Measurements from ENCODE around the gene PGC. TPM values are rescaled to one million over a fixed set of nuclear protein-coding genes. Genes with fewer than 3 reads are reported as not detected.

The PGC gene
- polyA plus RNA-seq, 1 of the 3 experiments (the other 2 are of a cell fraction): not detected

GRCh38 chr6:41759106-41759904 lies 12.1 kb upstream of the PGC start:
- ChIA-PET CTCF (interaction anchor here (1.1 to 1.5 kb wide), 2 partner anchors 10 to 24 kb away, joined by 3 to 5 read pairs; partner anchors contain the start of gene TFEB), POLR2A (interaction anchor here (0.8 to 1.0 kb wide), 2 partner anchors 8 to 11 kb away, joined by 3 to 4 read pairs; no protein-coding TSS in a partner anchor)
- H4K20me1 ChIP-seq (ENCODE audit: insufficient read depth): no peaks in the 10 kb centered on the region
- no peak overlapping the region for H3K27ac ChIP-seq (ENCODE audit: low read depth in 2 of 2, low read length in 1 of 2)
- H3K9me3 ChIP-seq: no peaks in the 10 kb centered on the region
- no peaks in the 10 kb centered on the region for H3K27me3 ChIP-seq (ENCODE audit: insufficient read depth)
- no peaks in the 10 kb centered on the region for H3K36me3 ChIP-seq (replicated peaks in 1 of 2; ENCODE audit: control insufficient read depth in 1 of 2, insufficient read depth in 2 of 2, low read length in 1 of 2)
- WGBS (ENCODE audit: low lambda C conversion rate): 72% methylated on average over 13 of the region's 13 CpGs
- H3K4me1 ChIP-seq (ENCODE audit: control insufficient read depth in 1 of 2, insufficient read depth in 2 of 2, low read depth in 1 of 2, low read length in 1 of 2): peaks cover 0 to 16% of the 10 kb centered on the region in 2 experiments; a peak in 1 of 4 replicates
- TF ChIP-seq ELF1 (IDR thresholded peaks at IDR 0.05) (no peak), IRF3 (IDR thresholded peaks at IDR 0.05; ENCODE audit: low read depth, low read length) (no peak), YY1 (IDR thresholded peaks at IDR 0.05; ENCODE audit: low read depth) (no peak), RAD21 (IDR thresholded peaks at IDR 0.05; ENCODE audit: low read length) (no peak), MEF2A (IDR thresholded peaks at IDR 0.05; ENCODE audit: borderline replicate concordance, low read depth) (no peak), NFIC (IDR thresholded peaks at IDR 0.05; ENCODE audit: borderline replicate concordance) (no peak), JUND (IDR thresholded peaks at IDR 0.05) (no peak), RFX5 (IDR thresholded peaks at IDR 0.05; ENCODE audit: low read length) (no peak), EZH2phosphoT487 (IDR thresholded peaks at IDR 0.05; ENCODE audit: borderline replicate concordance, low read depth) (no peak), SMC3 (IDR thresholded peaks at IDR 0.05; ENCODE audit: low read depth, low read length) (no peak), NRF1 (IDR thresholded peaks at IDR 0.05; ENCODE audit: low read depth, low read length) (no peak), RXRA (IDR thresholded peaks at IDR 0.05; ENCODE audit: borderline replicate concordance, low read depth) (no peak), GABPA (IDR thresholded peaks at IDR 0.05; ENCODE audit: low read depth) (no peak), TAF1 (IDR thresholded peaks at IDR 0.05; ENCODE audit: borderline replicate concordance, low read depth, low read length) (no peak)
- TF ChIP-seq, protein P1, sequence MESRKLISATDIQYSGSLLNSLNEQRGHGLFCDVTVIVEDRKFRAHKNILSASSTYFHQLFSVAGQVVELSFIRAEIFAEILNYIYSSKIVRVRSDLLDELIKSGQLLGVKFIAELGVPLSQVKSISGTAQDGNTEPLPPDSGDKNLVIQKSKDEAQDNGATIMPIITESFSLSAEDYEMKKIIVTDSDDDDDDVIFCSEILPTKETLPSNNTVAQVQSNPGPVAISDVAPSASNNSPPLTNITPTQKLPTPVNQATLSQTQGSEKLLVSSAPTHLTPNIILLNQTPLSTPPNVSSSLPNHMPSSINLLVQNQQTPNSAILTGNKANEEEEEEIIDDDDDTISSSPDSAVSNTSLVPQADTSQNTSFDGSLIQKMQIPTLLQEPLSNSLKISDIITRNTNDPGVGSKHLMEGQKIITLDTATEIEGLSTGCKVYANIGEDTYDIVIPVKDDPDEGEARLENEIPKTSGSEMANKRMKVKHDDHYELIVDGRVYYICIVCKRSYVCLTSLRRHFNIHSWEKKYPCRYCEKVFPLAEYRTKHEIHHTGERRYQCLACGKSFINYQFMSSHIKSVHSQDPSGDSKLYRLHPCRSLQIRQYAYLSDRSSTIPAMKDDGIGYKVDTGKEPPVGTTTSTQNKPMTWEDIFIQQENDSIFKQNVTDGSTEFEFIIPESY (IDR thresholded peaks at IDR 0.05; ENCODE audit: borderline replicate concordance, low read depth): no peak
- TF ChIP-seq, protein P2, sequence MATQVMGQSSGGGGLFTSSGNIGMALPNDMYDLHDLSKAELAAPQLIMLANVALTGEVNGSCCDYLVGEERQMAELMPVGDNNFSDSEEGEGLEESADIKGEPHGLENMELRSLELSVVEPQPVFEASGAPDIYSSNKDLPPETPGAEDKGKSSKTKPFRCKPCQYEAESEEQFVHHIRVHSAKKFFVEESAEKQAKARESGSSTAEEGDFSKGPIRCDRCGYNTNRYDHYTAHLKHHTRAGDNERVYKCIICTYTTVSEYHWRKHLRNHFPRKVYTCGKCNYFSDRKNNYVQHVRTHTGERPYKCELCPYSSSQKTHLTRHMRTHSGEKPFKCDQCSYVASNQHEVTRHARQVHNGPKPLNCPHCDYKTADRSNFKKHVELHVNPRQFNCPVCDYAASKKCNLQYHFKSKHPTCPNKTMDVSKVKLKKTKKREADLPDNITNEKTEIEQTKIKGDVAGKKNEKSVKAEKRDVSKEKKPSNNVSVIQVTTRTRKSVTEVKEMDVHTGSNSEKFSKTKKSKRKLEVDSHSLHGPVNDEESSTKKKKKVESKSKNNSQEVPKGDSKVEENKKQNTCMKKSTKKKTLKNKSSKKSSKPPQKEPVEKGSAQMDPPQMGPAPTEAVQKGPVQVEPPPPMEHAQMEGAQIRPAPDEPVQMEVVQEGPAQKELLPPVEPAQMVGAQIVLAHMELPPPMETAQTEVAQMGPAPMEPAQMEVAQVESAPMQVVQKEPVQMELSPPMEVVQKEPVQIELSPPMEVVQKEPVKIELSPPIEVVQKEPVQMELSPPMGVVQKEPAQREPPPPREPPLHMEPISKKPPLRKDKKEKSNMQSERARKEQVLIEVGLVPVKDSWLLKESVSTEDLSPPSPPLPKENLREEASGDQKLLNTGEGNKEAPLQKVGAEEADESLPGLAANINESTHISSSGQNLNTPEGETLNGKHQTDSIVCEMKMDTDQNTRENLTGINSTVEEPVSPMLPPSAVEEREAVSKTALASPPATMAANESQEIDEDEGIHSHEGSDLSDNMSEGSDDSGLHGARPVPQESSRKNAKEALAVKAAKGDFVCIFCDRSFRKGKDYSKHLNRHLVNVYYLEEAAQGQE (IDR thresholded peaks at IDR 0.05; ENCODE audit: low read depth, low read length): no peak
- TF ChIP-seq, protein P3, sequence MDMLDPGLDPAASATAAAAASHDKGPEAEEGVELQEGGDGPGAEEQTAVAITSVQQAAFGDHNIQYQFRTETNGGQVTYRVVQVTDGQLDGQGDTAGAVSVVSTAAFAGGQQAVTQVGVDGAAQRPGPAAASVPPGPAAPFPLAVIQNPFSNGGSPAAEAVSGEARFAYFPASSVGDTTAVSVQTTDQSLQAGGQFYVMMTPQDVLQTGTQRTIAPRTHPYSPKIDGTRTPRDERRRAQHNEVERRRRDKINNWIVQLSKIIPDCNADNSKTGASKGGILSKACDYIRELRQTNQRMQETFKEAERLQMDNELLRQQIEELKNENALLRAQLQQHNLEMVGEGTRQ (IDR thresholded peaks at IDR 0.05; ENCODE audit: borderline replicate concordance, low read depth, low read length): no peak
- H3K4me3 ChIP-seq (ENCODE audit: low read depth in 2 of 2, low read length in 1 of 2): no peak overlapping the region
- H3K4me2 ChIP-seq: no peak overlapping the region
- no peak overlapping the region for H2AFZ ChIP-seq (ENCODE audit: low read depth)
- H3K9me2 ChIP-seq: no peaks in the 10 kb centered on the region
- H3K9ac ChIP-seq: no peak overlapping the region
- no peaks in the 10 kb centered on the region for H3F3A ChIP-seq (replicated peaks; ENCODE audit: insufficient read depth)
- no peak for DNase-seq
- H3K79me2 ChIP-seq (ENCODE audit: insufficient read depth): no peaks in the 10 kb centered on the region
